Astrocyte (in vitro differentiated cells and primary cell): ENCODE data around the gene RFTN1. TPM values are rescaled to one million over a fixed set of nuclear protein-coding genes. Genes with fewer than 3 reads are reported as not detected.

Experiments used
- DNase-seq: peaks from one replicate; pipeline ENCODE4 v3.0.0-alpha.2; 2010; ENCODE audit warnings: low read depth
- FAIRE-seq: peaks from 2 replicates; lab custom pipeline; 2011; peaks lifted over from hg19 to GRCh38; lab: Jason Lieb, UNC
- H2AFZ ChIP-seq: 2 replicates; pipeline ENCODE4 v1.6.0; 2012; ENCODE audit warnings: low read depth, low read length, inconsistent platforms
- H3K27ac ChIP-seq: 2 replicates; pipeline ENCODE4 v1.5.1; 2011; ENCODE audit warnings: low read depth, low read length, inconsistent platforms
- H3K27me3 ChIP-seq: 2 replicates; pipeline ENCODE4 v1.6.0; 2011; ENCODE audit warnings: low read length, inconsistent platforms; ENCODE audit not compliant: insufficient read depth
- H3K36me3 ChIP-seq: 2 replicates; pipeline ENCODE4 v1.5.1; 2011; ENCODE audit warnings: low read length, inconsistent platforms; ENCODE audit not compliant: insufficient read depth
- H3K4me1 ChIP-seq: 2 replicates; pipeline ENCODE4 v1.5.1; 2011; ENCODE audit warnings: low read length, inconsistent platforms; ENCODE audit not compliant: insufficient read depth
- H3K4me2 ChIP-seq: 2 replicates; pipeline ENCODE4 v1.6.0; 2012; ENCODE audit warnings: low read length, inconsistent platforms
- H3K4me3 ChIP-seq: 2 replicates; pipeline ENCODE4 v1.5.1; 2011; ENCODE audit warnings: low read depth, mild to moderate bottlenecking, low read length, inconsistent platforms; ENCODE audit not compliant: insufficient read depth
- H3K79me2 ChIP-seq: 2 replicates; pipeline ENCODE4 v1.6.0; 2012; ENCODE audit warnings: mild to moderate bottlenecking, low read length, inconsistent platforms; ENCODE audit not compliant: insufficient read depth
- H3K9ac ChIP-seq: 2 replicates; pipeline ENCODE4 v1.6.0; 2012; ENCODE audit warnings: mild to moderate bottlenecking, low read length, inconsistent platforms
- H3K9me3 ChIP-seq: 2 replicates; pipeline ENCODE4 v1.5.1; 2012; ENCODE audit warnings: low read depth, mild to moderate bottlenecking, low read length, inconsistent platforms; ENCODE audit not compliant: insufficient read depth
- H4K20me1 ChIP-seq: 2 replicates; pipeline ENCODE4 v1.6.0; 2012; ENCODE audit warnings: low read length, inconsistent platforms; ENCODE audit not compliant: insufficient read depth
- H3K27ac Mint-ChIP-seq: one replicate; pipeline ENCODE4 v1.8.0; 2021; ENCODE audit warnings: mild to moderate bottlenecking, mixed read lengths; ENCODE audit not compliant: unreplicated experiment
- H3K27me3 Mint-ChIP-seq: one replicate; pipeline ENCODE4 v1.8.0; 2021; ENCODE audit warnings: low read depth, mixed read lengths; ENCODE audit not compliant: unreplicated experiment
- H3K36me3 Mint-ChIP-seq: one replicate; pipeline ENCODE4 v1.8.0; 2021; ENCODE audit warnings: low read depth, mixed read lengths; ENCODE audit not compliant: unreplicated experiment
- H3K4me1 Mint-ChIP-seq: one replicate; pipeline ENCODE4 v1.8.0; 2021; ENCODE audit warnings: low read depth, mixed read lengths; ENCODE audit not compliant: unreplicated experiment
- H3K4me3 Mint-ChIP-seq: one replicate; pipeline ENCODE4 v1.8.0; 2021; ENCODE audit warnings: mild to moderate bottlenecking, moderate library complexity, mixed read lengths; ENCODE audit not compliant: unreplicated experiment
- H3K9me3 Mint-ChIP-seq: one replicate; pipeline ENCODE4 v1.8.0; 2021; ENCODE audit warnings: mild to moderate bottlenecking, mixed read lengths; ENCODE audit not compliant: unreplicated experiment
- EZH2 ChIP-seq: IDR thresholded peaks from 2 replicates; pipeline ENCODE4 v1.6.1; 2012; ENCODE audit warnings: mild to moderate bottlenecking, low read length, inconsistent platforms; ENCODE audit not compliant: insufficient read depth
- total RNA-seq: library from RNA; stranded (reverse); gene quantifications from 2 replicates; pipeline ENCODE4 v1.2.1, GENCODE V29; 2021
- TF ChIP-seq, protein P1 (sequence below): IDR thresholded peaks from 2 replicates; pipeline ENCODE4 v1.5.1; 2011; ENCODE audit warnings: low read depth, mild to moderate bottlenecking, inconsistent platforms, low read length, moderate library complexity; ENCODE audit not compliant: insufficient read depth

RFTN1 gene
- total RNA-seq, 1 donor from 2014 or later = 49.5 TPM

DNA sequence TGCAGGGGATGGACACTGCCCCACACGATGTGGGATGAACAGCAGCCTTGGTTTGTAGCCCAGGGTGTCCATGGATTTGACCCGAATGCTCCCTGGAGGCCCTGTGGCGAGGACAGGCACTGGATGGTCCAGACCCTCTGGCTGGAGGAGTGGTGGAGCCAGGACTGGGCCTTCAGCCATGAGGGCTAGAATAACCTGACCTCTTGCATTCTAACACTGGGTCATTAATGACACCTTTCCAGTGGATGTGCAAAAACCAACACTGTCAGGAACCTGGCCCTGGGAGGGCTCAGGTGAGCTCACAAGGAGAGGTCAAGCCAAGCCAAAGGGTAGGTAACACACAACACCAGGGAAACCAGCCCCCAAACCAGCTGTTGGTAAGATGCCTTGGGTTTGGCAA lies 197.1 kb downstream of the RFTN1 start:
- Histone ChIP-seq H3K36me3 (peaks cover 20% of the 10 kb centered on the region), H3K4me2 (no peak overlapping the region), H3K4me3 (no peak overlapping the region), H4K20me1 (peaks cover 11% of the 10 kb centered on the region), H3K27ac (no peak overlapping the region), H3K9ac (no peak overlapping the region), H3K27me3 (no peaks in the 10 kb centered on the region), H3K79me2 (no peaks in the 10 kb centered on the region), H3K4me1 (no peaks in the 10 kb centered on the region), H3K9me3 (no peaks in the 10 kb centered on the region), H2AFZ (no peak overlapping the region)
- H3K9me3 Mint-ChIP-seq = no peaks in the 10 kb centered on the region
- H3K27ac Mint-ChIP-seq = no peak overlapping the region
- no peak overlapping the region for H3K4me3 Mint-ChIP-seq
- peaks cover 29% of the 10 kb centered on the region for H3K36me3 Mint-ChIP-seq
- FAIRE-seq (no peak), DNase-seq (no peak)
- H3K27me3 Mint-ChIP-seq = no peaks in the 10 kb centered on the region
- TF ChIP-seq, protein P1, sequence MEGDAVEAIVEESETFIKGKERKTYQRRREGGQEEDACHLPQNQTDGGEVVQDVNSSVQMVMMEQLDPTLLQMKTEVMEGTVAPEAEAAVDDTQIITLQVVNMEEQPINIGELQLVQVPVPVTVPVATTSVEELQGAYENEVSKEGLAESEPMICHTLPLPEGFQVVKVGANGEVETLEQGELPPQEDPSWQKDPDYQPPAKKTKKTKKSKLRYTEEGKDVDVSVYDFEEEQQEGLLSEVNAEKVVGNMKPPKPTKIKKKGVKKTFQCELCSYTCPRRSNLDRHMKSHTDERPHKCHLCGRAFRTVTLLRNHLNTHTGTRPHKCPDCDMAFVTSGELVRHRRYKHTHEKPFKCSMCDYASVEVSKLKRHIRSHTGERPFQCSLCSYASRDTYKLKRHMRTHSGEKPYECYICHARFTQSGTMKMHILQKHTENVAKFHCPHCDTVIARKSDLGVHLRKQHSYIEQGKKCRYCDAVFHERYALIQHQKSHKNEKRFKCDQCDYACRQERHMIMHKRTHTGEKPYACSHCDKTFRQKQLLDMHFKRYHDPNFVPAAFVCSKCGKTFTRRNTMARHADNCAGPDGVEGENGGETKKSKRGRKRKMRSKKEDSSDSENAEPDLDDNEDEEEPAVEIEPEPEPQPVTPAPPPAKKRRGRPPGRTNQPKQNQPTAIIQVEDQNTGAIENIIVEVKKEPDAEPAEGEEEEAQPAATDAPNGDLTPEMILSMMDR = no peak
- TF ChIP-seq EZH2 = no peak
- H3K4me1 Mint-ChIP-seq = peaks cover 2% of the 10 kb centered on the region

DNA sequence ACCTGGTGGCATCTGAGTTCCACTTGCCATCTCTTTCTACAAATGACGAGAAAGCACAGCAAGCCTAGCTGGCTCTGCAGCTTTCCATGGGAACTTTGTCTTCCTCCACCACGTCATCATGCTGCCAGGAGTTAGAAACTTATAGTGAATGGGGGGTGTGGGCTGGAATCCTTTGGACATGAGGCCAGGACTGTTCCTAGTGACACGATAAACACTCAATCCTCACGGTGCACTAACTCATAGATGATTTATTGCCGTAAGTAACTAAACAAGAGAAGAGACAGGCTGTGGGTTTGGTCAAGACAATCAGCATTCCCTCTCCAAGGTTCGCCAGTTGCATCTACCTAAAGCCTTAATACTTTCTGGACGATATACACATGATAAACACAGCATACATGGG lies 197.9 kb downstream of the RFTN1 start:
- no peak for FAIRE-seq
- peaks cover 23% of the 10 kb centered on the region for H3K36me3 Mint-ChIP-seq
- no peaks in the 10 kb centered on the region for H3K9me3 ChIP-seq
- H3K79me2 ChIP-seq = no peaks in the 10 kb centered on the region
- TF ChIP-seq EZH2 = no peak
- TF ChIP-seq, protein P1 = no peak
- no peaks in the 10 kb centered on the region for H3K9me3 Mint-ChIP-seq
- H3K36me3 ChIP-seq = peaks cover 20% of the 10 kb centered on the region
- H3K4me3 Mint-ChIP-seq = no peak overlapping the region
- H3K27ac Mint-ChIP-seq = no peak overlapping the region
- no peak overlapping the region for H3K4me2 ChIP-seq
- H3K27ac ChIP-seq = no peak overlapping the region
- H3K9ac ChIP-seq = no peak overlapping the region
- H2AFZ ChIP-seq = no peak overlapping the region
- H3K4me1 ChIP-seq = no peaks in the 10 kb centered on the region
- H3K27me3 Mint-ChIP-seq = no peaks in the 10 kb centered on the region
- peaks cover 11% of the 10 kb centered on the region for H4K20me1 ChIP-seq
- no peak for DNase-seq
- H3K27me3 ChIP-seq = no peaks in the 10 kb centered on the region
- peaks cover 2% of the 10 kb centered on the region for H3K4me1 Mint-ChIP-seq
- H3K4me3 ChIP-seq = no peak overlapping the region

DNA sequence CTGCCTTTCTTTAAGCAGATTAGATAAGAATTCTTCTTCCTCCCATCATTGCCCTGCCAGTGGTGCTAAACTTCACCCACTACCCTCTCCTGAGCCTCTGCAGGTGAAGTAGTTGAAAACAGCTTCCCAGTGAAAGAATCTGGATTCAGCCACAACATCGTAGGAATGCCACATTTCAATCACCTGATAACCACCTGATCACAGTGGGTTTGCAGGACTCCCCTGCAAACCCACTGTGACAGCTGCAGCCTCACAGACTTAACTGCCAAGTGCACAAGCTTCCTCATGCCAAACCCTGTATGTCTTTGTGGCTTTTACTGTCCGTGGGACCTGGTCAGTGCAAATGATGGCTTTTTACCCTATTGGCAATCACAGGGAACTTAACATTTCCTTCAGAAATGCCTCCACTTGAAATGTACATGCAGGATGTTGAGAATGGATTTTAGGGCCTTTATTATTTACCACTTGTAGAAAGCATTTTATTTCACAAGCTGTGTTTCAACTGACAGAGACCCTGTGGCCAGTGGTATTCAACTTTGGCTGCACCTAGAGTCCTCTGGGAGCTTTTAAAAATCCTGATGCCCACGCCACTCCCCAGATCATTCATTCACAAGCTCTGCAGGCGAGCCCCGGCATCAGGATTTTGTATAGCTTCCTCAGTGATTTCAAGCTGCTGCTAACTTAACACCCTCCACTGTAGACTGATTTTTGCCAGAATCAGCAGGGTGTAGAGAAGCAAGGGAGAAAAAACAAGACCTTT lies 199.4 kb downstream of the RFTN1 start:
- FAIRE-seq = no peak
- H3K9me3 Mint-ChIP-seq = no peaks in the 10 kb centered on the region
- Histone ChIP-seq H3K9me3 (no peaks in the 10 kb centered on the region), H3K4me2 (no peak overlapping the region), H3K4me3 (no peak overlapping the region), H3K27ac (no peak overlapping the region), H3K36me3 (peaks cover 20% of the 10 kb centered on the region), H3K9ac (no peak overlapping the region), H3K4me1 (peaks cover 4% of the 10 kb centered on the region), H4K20me1 (peaks cover 11% of the 10 kb centered on the region), H3K79me2 (no peaks in the 10 kb centered on the region), H3K27me3 (no peaks in the 10 kb centered on the region), H2AFZ (no peak overlapping the region)
- no peak overlapping the region for H3K27ac Mint-ChIP-seq
- H3K36me3 Mint-ChIP-seq = peaks cover 13% of the 10 kb centered on the region
- DNase-seq = no peak
- TF ChIP-seq, protein P1 = no peak
- no peak for TF ChIP-seq EZH2
- no peaks in the 10 kb centered on the region for H3K27me3 Mint-ChIP-seq
- peaks cover 9% of the 10 kb centered on the region for H3K4me1 Mint-ChIP-seq
- H3K4me3 Mint-ChIP-seq = no peak overlapping the region
